Measurements from ENCODE around the gene PCNX1.

DNA sequence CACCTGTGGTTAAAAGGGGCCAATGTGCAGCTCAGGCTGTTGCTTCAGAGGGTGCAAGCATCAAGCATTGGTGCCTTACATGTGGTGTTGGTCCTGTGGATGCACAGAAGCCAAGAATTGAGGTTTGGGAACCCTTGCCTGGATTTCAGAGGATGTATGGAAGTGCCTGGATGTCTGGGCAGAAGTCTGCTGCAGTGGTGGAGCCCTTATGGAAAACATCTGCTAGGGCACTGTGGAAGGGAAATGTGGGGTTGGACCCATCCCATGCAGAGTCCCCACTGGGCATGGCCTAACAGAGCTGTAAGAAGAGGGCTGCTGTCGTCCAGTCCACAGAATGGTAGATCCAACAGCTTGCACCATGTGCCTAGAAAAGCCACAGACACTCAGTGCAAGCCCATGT is 36.6 kb downstream of the PCNX1 start:
- TF ChIP-seq, protein P1, sequence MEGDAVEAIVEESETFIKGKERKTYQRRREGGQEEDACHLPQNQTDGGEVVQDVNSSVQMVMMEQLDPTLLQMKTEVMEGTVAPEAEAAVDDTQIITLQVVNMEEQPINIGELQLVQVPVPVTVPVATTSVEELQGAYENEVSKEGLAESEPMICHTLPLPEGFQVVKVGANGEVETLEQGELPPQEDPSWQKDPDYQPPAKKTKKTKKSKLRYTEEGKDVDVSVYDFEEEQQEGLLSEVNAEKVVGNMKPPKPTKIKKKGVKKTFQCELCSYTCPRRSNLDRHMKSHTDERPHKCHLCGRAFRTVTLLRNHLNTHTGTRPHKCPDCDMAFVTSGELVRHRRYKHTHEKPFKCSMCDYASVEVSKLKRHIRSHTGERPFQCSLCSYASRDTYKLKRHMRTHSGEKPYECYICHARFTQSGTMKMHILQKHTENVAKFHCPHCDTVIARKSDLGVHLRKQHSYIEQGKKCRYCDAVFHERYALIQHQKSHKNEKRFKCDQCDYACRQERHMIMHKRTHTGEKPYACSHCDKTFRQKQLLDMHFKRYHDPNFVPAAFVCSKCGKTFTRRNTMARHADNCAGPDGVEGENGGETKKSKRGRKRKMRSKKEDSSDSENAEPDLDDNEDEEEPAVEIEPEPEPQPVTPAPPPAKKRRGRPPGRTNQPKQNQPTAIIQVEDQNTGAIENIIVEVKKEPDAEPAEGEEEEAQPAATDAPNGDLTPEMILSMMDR (IDR thresholded peaks at IDR 0.05; ENCODE audit: insufficient read depth, low read length, poor library complexity, severe bottlenecking): no peak
- no peak for TF ChIP-seq EZH2phosphoT487 (conservative IDR thresholded peaks at IDR 0.05; ENCODE audit: low read length)

Data from SU-DHL-6 (cell line).